Pancreas (tissue), 10 donors: ENCODE results near the gene CAPRIN2. TPM values are rescaled to one million over a fixed set of nuclear protein-coding genes. Genes with fewer than 3 reads are reported as not detected.

Experiments
- ATAC-seq, 4 donors: fragments of 200-7000 bp; cut with Tn5 transposase; one replicate each; pipeline versions ENCODE4 v1.8.0 to v1.9.1; 2020; ENCODE audit warnings: mild to moderate bottlenecking in 4 of 4, moderate library complexity in 4 of 4
- DNase-seq, 6 donors: peaks; one replicate each; pipeline ENCODE4 v3.0.0-alpha.2; 2020
- FAIRE-seq: peaks from 2 replicates; lab custom pipeline; 2012; peaks lifted over from hg19 to GRCh38; lab: Jason Lieb, UNC
- H3K27ac ChIP-seq, 4 donors: fragments of 200-600 bp; sonication (generic); 1 replicate in 3 of 4; 2 replicates in 1 of 4; pipeline versions ENCODE4 v1.5.0 to v1.8.0; 2020
- H3K27me3 ChIP-seq, 4 donors: fragments of 200-600 bp; one replicate each; pipeline ENCODE4 v1.8.0; 2021
- H3K36me3 ChIP-seq, 3 donors: fragments of 200-600 bp; sonication (generic) in 1 of 3; one replicate each; pipeline versions ENCODE4 v1.5.0 to v1.8.0; 2020 to 2021
- H3K4me1 ChIP-seq, 3 donors: fragments of 200-600 bp; one replicate each; pipeline ENCODE4 v1.8.0; 2021
- H3K4me3 ChIP-seq, 4 donors: fragments of 200-600 bp; sonication (generic) in 2 of 4; one replicate each; pipeline versions ENCODE4 v1.5.0 to v1.8.0; 2020 to 2021
- H3K9me3 ChIP-seq, 4 donors: fragments of 200-600 bp; one replicate each; pipeline ENCODE4 v1.8.0; 2021
- CTCF ChIP-seq, 4 donors: fragments of 200-600 bp; sonication (generic) in 3 of 4; IDR thresholded peaks; one replicate each; pipeline versions ENCODE4 v1.5.0 to v1.8.0; 2021; ENCODE audit warnings: antibody characterized with exemption in 4 of 4
- WGBS, 2 donors: extraction: QIAGEN DNeasy Blood & Tissue Kit; methylation state at CpG; one replicate each; pipeline ENCODE4 v1.1.7; 2013; 5-methylcytosine and 5-hydroxymethylcytosine counted together
- intact Hi-C, 3 donors: fragments of 100-400 bp; cut with DNase I; formaldehyde crosslinking; loops; one replicate each; pipeline versions ENCODE4 v1.11.1 to v1.14.2; 2022
- polyA plus RNA-seq, 2 donors: library from polyadenylated mRNA; stranded (reverse); fragments of 200-250 nt; gene quantifications; one replicate each; pipeline ENCODE4 v1.2.3, GENCODE V29; 2013
- total RNA-seq, 6 donors: library from RNA; stranded (reverse); fragmentation: NEBNext Ultra II Directional in 4 of 6; extraction: Animal tissue kit (Norgen Biotek cat#: 25700) in 4 of 6; gene quantifications; one replicate each; pipeline versions ENCODE4 v1.2.1 to v1.2.4, GENCODE V29; 2021 to 2023
- donor health status: healthy with polysubstance abuse.
- donor health status: DM: no; HTN: no; CAD: no; lungs with moderate emphysema.
- donor health status: DM: no; HTN: no; CAD: no.
- donor health status: control.
- donor health status: control.
- donor health status: Bipolar disorder and iron deficiency.
- donor health status: DM: yes; HTN: yes; CAD: no.
- donor health status: DM: no; HTN: no; CAD: no.
- donor health status: DM: no; HTN: no; CAD: no.
- donor health status: DM: yes; HTN: yes; CAD: no.

CAPRIN2 gene
- total and polyA plus RNA-seq, 8 donors: 5.7 to 25.6 (median 10.8) TPM

- Histone ChIP-seq H3K4me3 (no peak overlapping the region), H3K36me3 (no peaks in the 10 kb centered on the region), H3K27ac (no peak overlapping the region), H3K27me3 (no peaks in the 10 kb centered on the region), H3K4me1 (peaks cover 0 to 9% (median 8%) of the 10 kb centered on the region in 3 donors), H3K9me3 (no peaks in the 10 kb centered on the region)
- DNase-seq: no peak
- no peak for ATAC-seq
- WGBS, 2 donors: 85% methylated on average over 12 of the region's 12 CpGs
- intact Hi-C loops: no loop called here
- no peak for FAIRE-seq
- no peak for TF ChIP-seq CTCF (IDR thresholded peaks at IDR 0.05)
These were observed 56.4 kb downstream of the CAPRIN2 start for GRCh38 chr12:30698346-30698745.

- Histone ChIP-seq H3K9me3 (no peaks in the 10 kb centered on the region), H3K4me1 (peaks cover 0 to 23% (median 9%) of the 10 kb centered on the region in 3 donors), H3K27me3 (no peaks in the 10 kb centered on the region), H3K36me3 (no peaks in the 10 kb centered on the region), H3K4me3 (no peak overlapping the region), H3K27ac (no peak overlapping the region)
- 96 to 97% methylated on average over 7 of the region's 7 CpGs for WGBS, 2 donors
- no peak for TF ChIP-seq CTCF (IDR thresholded peaks at IDR 0.05)
- FAIRE-seq (no peak), DNase-seq (peak in 1 of 6 donors; percentile 36), ATAC-seq (no peak)
- intact Hi-C loops: no loop called here
These were observed 57.8 kb downstream of the CAPRIN2 start for GRCh38 chr12:30696943-30697342.

- FAIRE-seq (no peak), ATAC-seq (no peak), DNase-seq (peak in 3 of 6 donors; percentile 14 to 35 (median 14))
- peak overlapping the region in 2 of 4 donors; percentile 84 to 89 for H3K27ac ChIP-seq
- no peak for TF ChIP-seq CTCF (IDR thresholded peaks at IDR 0.05)
- H3K36me3 ChIP-seq: no peaks in the 10 kb centered on the region
- intact Hi-C loops: no loop called here
- no peaks in the 10 kb centered on the region for H3K27me3 ChIP-seq
- peak overlapping the region in 1 of 4 donors; percentile 87 for H3K4me3 ChIP-seq
- H3K4me1 ChIP-seq: peaks cover 0 to 25% (median 9%) of the 10 kb centered on the region in 3 donors
- 88 to 90% methylated on average over 14 of the region's 14 CpGs for WGBS, 2 donors
- no peaks in the 10 kb centered on the region for H3K9me3 ChIP-seq
These were observed 58.3 kb downstream of the CAPRIN2 start for GRCh38 chr12:30696486-30696885.

- 6% methylated on average over 6 of the region's 6 CpGs for WGBS, 2 donors
- H3K4me1 ChIP-seq: peaks cover 0 to 25% (median 9%) of the 10 kb centered on the region in 3 donors
- no peaks in the 10 kb centered on the region for H3K9me3 ChIP-seq
- H3K4me3 ChIP-seq: peak overlapping the region; percentile 87 to 100 (median 92)
- ATAC-seq (no peak), FAIRE-seq (no peak), DNase-seq (no peak)
- H3K27ac ChIP-seq: peak overlapping the region; percentile 76 to 89 (median 86)
- no peaks in the 10 kb centered on the region for H3K27me3 ChIP-seq
- TF ChIP-seq CTCF (IDR thresholded peaks at IDR 0.05): no peak
- no peaks in the 10 kb centered on the region for H3K36me3 ChIP-seq
- intact Hi-C loops: no loop called here
These were observed 58.7 kb downstream of the CAPRIN2 start for GRCh38 chr12:30696103-30696408.

- peak; percentile 95 to 99 (median 98) for ATAC-seq
- intact Hi-C loops: no loop called here
- Histone ChIP-seq H3K27me3 (no peaks in the 10 kb centered on the region), H3K27ac (peak within 1 kb of the TSS; percentile 76 to 89 (median 86)), H3K4me1 (peaks cover 0 to 25% (median 9%) of the 10 kb centered on the region in 3 donors), H3K36me3 (no peaks in the 10 kb centered on the region), H3K4me3 (peak within 1 kb of the TSS; percentile 87 to 100 (median 92)), H3K9me3 (no peaks in the 10 kb centered on the region)
- WGBS, 2 donors: 1% methylated on average over 62 to 71 of the region's 71 CpGs
- TF ChIP-seq CTCF (IDR thresholded peaks at IDR 0.05): peak in 2 of 4 donors; percentile 10 to 14
- FAIRE-seq: no peak
- DNase-seq: peak; percentile 91 to 95 (median 94)
These were observed 59.3 kb downstream of the CAPRIN2 start, which contains the start of gene IPO8 for GRCh38 chr12:30695199-30696102. Gene IPO8, minus strand, starts transcription at chr12:30695869. Its CDS starts 222 bp downstream, at chr12:30695647.
